HG03521 (cell line): ENCODE data around the gene MAGEA11.
"Not testable (repeated sequence)": the region's sequence is repeated elsewhere in the genome, so short reads cannot be mapped to it uniquely, and the experiment has no call there.

Experiments
- ATAC-seq: cut with Tn5 transposase; IDR thresholded peaks from one replicate; pipeline ENCODE4 v1.9.1; 2021; ENCODE audit warnings: mild to moderate bottlenecking, moderate library complexity; ENCODE audit not compliant: unreplicated experiment

The MAGEA11 gene, protein sequence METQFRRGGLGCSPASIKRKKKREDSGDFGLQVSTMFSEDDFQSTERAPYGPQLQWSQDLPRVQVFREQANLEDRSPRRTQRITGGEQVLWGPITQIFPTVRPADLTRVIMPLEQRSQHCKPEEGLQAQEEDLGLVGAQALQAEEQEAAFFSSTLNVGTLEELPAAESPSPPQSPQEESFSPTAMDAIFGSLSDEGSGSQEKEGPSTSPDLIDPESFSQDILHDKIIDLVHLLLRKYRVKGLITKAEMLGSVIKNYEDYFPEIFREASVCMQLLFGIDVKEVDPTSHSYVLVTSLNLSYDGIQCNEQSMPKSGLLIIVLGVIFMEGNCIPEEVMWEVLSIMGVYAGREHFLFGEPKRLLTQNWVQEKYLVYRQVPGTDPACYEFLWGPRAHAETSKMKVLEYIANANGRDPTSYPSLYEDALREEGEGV

DNA sequence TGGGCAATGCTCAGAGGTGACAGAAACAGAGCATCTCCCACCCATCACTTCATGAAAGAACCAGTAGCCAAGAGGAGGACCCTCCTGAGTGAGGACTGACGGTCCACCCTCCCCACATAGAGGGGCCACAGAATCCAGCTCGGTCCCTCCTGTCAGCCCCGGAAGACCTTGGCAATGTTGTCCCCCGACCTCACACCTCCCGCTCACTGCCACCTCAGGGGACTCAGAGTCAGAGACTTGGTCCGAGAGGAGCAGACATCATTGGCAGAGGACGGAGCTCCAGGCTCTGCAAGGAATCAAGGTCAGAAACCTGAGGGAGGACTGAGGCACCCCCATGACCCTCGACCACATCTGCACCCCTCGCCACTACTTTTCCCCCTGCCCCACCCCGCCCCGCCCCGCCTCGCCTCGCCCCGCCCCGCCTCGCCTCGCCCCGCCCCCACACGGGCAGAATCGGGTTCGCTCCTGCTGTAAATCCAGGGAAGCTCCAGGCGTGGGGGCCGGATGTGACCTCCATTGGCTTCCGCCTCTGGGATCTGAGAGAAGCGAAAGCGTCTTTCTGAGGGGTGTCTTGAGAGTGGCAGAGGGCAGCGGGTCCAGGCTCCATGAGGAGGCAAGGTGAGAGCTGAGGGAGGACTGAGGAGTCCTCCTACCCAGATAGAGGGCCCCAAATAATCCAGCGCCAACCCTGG lies at the start of gene MAGEA11:
MAGEA11 (plus strand) TSS at position 516 of the 692 bp plus-strand sequence. CDS start 1,100 bp downstream, outside the sequence.
- ATAC-seq, result no peak

DNA sequence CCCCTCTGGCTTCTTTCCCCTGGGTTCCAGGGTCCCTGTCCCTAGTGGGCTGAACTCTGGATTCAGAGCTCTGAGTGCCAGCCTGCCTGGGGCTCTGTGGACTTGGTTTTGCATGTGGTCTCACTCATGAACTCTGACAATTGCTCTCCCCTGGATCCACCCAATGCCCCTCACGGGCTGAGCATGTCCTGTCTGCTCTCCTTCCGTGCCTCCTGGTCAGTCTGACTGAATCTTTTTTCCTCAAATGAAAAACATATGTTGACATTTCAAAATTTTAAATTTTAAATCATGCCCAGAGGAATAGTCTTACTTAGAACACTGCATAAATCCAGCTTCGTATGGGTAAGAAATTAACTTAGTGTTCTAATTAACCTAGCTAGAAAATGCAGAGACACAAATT lies 36.8 kb upstream of the MAGEA11 start:
- not testable (repeated sequence) for ATAC-seq

DNA sequence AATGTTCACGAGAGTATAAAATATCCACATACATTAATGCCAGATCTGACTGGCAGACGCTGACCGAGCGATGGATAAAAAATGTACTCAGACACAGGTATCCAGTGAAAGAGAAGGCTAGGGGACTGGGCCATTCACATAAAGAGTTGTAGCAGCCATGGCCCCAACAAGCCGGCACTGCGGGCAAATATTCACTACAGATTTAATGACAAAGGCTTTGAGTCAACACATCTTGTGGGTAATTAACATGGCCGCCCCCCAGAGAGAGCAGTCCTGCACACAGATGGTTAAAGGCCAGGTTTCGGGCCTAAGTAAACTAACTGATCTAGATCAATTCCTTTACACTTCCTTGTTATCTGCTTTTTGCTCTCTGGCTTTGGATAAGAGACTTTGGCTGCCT lies 36.3 kb upstream of the MAGEA11 start:
- not testable (repeated sequence) for ATAC-seq

DNA sequence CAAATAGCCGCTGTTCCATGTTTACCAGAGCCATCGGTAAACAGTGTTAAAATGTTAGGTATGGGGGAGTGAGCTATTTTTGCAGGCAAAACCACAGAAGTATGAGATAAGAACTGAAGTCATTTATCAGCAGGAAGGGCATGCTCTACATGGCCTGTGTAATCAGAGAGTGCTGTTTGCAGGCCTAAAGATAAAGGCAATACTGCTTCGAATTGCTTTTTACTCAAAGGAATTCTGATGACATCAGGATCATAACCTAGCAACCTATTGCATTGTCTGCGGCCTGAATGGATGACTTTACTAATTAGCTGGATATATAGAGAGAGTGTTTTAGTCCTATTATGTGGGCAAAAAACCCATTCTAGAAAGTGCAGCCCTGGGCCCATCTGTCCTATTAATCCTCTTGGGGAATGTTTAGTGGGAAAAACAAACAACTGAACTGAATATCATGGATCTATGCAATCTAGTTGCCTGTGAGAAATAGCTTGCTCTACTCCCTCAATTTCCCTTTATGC lies 32.6 kb upstream of the MAGEA11 start:
- ATAC-seq, result not testable (repeated sequence)

DNA sequence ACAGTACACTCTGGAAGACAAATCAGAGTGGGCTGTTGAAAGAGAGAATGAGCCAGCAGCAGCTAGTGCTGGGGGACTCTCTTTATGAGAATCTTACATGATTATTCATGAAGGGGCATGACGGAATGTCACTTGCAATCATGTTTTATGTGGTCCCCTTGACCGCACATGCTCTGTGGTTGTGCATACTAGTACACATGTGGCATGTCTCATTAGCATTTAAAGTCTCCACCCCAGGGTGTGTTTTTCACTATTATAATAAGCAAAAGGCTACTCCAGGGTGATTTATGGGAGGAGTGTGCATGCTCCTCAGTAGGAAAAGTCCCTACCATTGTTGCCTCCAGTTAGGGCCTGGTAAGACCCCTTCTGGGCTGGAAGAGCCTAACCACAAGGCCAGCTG lies 30.7 kb upstream of the MAGEA11 start:
- ATAC-seq, result no peak

DNA sequence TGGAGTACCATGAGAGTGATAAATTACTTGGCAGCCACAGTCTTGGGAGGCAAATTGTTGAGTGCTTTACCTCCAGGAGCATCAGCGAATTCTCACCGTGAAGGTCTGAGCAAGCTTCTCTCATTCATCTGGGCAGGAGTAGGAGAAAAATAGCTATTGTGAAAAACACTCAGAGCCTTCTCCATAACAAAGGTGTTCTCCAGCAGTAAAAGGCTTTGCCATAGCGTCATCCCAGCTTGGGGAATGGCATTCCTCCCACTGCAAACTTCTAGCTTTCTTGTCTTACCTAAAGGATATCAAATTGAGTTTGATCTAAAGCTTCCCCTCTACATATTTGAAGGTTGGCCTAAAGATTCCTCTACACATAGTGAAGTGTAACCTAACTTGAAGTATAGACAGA lies 29.8 kb upstream of the MAGEA11 start:
- ATAC-seq, result no peak

DNA sequence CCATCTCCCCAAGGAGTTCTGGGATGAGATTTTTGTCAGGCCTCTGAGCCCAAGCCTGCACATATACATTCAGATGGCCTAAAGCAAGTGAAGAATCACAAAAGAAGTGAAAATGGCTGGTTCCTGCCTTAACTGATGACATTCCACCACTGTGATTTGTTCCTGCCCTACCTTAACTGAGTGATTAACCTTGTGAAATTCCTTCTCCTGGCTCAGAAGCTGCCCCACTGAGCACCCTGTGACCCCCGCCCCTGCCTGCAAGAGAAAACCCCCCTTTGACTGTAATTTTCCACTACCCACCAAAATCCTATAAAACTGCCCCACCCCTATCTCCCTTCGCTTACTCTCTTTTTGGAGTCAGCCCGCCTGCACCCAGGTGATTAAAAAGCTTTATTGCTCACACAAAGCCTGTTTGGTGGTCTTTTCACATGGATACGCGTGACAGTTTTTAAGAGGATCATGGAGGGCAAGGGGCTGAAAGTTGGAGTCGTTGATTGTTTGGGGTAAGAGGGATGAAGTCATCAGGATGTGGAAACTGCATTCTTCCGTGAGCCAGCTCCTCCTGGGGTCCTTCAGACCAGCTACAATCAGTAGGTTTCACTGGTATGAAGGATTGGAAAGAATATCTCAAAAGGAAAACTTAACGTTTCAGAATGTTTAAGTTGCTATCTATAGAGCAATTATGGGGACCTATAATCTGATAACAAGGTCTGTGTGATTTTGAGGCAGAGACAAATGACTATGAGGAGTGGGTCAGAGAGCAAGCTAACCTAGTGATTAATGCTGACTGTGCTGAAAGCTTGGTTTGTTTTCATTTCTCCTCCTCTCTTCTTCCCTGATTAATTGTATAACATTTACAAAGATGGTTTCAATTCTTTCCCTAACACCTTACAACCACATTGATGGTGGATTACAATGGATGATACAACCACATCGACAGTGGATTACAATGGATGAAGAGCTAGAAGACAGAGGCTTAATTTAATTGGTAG lies 28.6 kb upstream of the MAGEA11 start:
- no peak for ATAC-seq

DNA sequence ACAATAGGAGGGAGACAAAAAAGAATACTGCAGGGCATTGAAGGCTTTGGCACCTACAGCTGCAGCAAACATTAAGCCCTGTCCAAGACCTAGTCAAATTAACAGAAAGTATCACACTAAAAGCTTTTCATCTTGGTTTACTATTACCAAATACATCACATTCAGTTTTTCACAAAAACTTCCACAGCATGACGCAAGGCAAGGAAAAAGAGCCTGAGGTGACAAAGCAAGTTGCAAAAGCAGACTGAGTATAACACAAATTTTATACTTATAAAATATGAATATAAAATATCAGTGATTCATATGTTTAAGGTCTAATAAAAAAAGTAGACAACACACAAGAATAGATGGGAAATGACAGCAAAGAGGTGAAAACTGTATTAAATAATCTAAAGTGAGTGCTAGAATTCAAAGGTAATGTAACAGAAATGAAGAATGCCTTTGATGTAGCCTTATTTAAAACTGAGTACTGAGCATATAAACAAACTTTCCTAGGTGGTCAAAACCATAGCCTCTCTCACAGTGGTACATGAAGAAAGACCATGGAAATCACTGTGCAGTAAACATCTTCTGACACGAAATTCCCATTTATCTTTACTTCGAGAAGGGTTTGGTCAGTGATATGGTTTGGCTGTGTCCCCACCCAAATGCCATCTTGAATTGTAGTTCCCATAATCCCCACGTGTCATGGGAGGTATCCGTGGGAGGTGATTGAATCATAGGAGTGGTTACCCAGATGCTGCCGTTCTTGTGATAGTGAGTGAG lies 27.7 kb upstream of the MAGEA11 start:
- ATAC-seq, result no peak

DNA sequence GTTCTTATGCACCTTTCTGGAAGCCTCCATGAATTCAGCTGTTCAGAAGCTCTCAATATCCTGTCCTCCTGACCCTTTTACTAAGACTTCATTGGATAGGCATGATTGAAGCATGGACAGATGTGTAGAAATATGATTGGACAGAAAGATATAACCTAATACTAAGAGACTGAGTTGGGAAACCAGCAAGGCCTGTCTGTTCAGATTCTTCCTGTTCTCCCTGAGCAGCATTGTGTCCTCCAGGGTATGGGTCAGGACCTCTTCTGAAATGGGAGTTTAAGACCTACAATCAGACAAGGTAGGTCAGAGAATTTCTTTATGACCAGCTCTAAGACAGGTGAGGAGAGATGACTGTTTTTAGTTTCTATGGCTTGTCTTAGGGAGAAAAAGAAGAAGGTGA lies 23.9 kb upstream of the MAGEA11 start:
- no peak for ATAC-seq

DNA sequence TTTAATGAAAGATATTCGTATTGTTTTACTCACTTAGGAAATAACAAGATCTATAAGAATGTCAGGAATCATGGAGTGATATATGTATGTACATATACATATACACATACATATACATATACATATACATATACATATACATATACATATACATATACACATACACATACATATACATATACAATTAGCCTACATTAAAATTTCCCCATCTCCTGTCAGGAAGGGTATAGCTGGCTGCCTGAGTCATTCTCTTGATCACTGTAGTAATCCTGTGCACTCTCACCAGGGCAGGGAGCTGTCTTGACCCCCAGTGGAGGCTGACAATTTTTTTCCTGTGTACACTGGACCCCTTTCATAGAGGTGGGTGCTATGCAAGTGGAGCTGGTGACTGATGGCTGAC lies 23.3 kb upstream of the MAGEA11 start:
- ATAC-seq, result no peak

DNA sequence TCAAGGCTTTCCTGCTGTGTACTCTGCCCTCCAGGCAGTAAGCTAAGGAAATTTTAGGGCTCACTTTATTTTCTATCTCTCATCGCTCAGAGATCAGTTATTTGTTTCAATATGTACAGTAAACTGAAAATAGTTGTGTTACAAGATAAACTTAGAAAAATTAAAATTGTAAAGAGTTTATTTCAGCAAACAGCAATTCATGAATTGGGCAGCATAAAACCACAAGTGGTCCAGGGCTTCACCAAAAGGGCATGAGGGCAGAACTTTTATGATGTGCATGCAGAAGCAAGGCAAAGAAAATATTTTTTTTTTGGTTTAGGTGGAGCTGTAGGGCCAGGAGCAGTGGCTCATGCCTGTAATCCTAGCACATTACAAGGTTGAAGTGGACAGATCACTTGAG lies 20.1 kb upstream of the MAGEA11 start:
- no peak for ATAC-seq

DNA sequence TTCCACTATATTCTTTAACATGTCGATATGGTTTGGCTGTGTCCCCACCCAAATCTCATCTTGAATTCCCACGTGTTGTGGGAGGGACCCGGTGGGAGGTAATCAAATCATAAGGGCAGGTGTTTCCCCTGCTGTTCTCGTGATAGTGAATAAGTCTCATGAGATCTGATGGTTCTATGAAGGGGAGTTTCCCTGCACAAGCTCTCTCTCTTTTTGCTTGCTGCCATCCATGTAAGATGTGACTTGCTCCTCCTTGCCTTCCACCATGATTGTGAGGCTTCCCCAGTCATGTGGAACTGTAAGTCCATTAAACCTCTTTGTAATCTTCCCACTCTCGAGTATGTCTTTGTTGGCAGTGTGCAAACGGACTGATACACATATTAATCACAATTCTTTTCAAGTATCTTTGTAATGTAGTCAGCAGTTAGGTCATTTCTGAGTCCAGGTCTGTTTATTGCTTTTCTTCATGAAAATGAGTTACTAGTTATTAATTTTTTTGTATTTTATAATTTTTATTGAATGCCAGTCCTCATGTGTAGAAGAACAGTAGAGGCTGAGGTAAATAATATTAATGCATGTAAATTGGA lies 19.1 kb upstream of the MAGEA11 start:
- not testable (repeated sequence) for ATAC-seq

DNA sequence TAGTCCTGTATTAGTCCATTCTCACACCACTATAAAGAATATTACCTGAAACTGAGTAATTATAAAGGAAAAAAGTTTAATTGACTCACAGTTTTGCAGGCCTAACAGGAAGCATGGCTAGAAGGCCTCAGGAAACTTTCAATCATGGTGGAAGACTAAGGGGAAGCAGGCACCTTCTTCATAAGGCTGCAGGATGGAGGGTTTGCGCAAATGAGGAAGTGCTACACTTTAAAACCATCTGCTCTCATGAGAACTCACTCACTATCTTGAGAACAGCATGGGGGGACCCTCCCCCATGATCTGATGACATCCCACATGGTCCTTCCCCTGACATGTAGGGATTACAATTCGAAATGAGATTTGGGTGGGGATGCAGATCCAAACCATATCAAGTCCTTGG lies 12.1 kb upstream of the MAGEA11 start:
- no peak for ATAC-seq

DNA sequence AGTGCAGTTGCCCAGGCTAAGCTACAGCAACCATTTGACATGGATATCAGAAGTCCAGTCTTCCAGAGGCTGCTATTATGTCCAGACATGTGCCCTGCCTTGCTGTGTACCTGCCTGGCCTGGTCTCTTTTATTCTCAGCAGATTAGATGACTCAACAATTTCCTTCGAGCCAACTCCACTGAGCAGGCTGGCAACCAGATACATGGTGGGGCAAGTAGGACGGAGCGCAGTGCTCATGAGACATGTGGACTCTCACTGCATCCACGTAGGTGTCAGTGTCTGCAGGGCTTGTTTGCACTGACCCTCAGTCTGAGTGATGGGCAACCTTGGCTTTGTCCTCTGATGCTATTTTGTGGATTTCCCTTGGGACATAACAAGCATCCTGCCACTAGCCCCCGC lies 7.2 kb upstream of the MAGEA11 start:
- no peak for ATAC-seq

DNA sequence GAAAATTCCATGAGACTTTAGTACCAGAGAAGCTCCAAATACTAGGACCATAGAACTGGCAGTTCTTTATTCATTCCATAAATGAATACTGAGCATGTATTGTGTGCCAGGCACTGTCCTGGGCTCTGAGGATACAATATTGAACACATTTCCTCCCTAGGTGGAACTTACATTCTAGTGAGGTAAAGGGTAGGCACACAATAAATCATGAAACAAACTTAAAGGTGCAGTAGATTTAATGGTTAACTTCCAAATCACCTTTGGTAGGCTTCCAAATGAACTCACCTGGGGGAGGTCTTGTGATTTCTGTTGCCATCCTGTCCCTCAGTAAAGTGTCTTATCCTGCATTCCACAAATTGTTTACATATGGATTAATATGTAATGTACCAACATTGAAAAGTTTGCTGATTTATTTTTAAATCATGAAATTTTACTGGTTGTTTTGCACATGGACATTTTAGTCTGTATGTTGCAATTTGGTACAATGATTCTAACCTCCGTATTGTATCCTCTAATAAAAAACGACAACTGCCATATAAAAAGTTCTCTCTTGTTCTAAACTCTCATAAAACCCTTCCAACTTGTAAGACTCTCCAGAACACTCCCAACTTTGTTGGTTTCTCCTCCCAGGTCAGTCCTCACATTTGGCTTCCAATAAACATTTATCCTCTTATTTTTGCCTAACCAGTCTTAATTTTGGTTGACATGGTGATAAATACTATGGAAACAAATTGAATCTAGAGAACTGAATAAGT lies 4.5 kb upstream of the MAGEA11 start:
- no peak for ATAC-seq

DNA sequence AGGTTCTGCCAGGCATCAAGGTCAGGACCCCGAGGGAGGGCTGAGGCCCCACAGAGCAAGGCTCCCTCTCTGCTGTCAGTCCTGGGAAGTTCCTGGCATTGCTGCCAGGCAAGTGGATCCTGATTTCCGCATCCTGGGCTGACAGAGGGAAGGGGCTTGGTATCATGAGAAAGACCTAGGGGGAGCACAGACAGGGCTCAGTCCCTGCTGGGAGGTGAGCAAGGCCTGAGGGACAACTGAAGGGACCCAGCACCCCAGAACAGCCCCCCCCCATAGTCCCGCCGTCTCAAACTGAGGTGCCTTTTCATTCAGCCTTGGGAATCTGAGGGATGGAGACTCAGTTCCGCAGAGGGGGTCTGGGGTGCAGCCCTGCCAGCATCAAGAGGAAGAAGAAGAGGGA lies 971 bp downstream of the MAGEA11 start:
- no peak for ATAC-seq

DNA sequence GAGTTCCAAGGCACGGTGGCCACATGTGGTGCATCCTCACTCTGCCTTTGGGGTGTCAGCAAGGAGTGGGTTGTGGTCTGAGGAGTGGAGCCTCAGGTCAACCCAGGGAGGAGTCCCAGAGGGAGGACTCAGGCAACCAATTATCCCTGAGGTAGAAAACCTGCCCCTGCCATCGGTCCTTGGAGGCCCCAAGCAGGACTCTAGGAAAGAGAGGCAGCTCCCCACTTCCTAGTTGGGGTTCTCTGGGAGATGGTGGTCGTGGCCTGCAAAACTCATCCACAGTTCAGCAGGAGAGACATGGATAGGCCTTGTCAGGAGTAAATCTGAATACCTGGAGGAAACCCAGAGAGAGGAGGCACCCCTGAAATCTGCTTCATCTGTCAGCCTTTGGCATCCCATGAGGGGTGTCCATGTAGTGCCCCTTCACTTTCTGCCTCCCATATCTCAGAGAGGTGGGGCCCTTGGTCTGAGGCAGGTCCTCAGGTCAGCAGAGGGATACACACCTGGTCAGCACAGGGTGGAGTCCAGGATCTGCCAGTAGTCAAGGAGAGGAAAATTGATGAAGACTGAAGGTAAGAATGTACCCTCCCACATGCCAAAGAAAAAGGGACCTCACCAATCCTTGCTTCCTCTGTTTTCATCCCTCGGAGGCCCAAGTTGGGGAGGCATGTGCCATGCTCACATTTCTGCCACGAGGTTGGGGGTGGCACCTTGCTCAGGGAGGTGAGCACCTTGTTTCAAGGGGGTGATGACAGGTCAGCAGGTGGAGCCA lies 1.6 kb downstream of the MAGEA11 start:
- no peak for ATAC-seq

DNA sequence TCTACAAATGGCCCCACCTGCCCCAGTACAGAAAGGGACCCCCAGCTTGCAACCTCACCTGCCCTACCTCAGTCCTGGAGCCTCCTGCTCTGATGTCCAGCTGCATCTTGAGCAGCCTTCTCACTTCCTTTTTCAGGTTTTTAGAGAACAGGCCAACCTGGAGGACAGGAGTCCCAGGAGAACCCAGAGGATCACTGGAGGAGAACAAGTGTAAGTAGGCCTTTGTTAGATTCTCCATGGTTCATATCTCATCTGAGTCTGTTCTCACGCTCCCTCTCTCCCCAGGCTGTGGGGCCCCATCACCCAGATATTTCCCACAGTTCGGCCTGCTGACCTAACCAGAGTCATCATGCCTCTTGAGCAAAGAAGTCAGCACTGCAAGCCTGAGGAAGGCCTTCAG lies 3.6 kb downstream of the MAGEA11 start:
- no peak for ATAC-seq
